CD4-positive, alpha-beta memory T cell (primary cell): ENCODE data around the gene SLC34A3. TPM values are rescaled to one million over a fixed set of nuclear protein-coding genes. Genes with fewer than 3 reads are reported as not detected.
A peak's percentile ranks its signal among the peaks of the same experiment; 100 is the strongest.

Source experiments
- CTCF ChIA-PET: fragments of 350-600 bp; sonication (Branson Sonifier 250); formaldehyde crosslinking; loops from one replicate; lab custom pipeline; 2021; ENCODE audit warnings: inconsistent platforms; ENCODE audit not compliant: partially characterized antibody; lab: Charles Lee
- POLR2A ChIA-PET: fragments of 350-600 bp; sonication (Branson Sonifier 250); formaldehyde crosslinking; loops from one replicate; lab custom pipeline; 2021; ENCODE audit not compliant: partially characterized antibody; lab: Charles Lee
- DNase-seq, 5 donors: peaks; one replicate each; pipeline versions ENCODE4 v3.0.0 to v3.0.0-alpha.2; 2020 to 2022; ENCODE audit warnings: mixed read lengths in 1 of 5
- H3K27ac ChIP-seq: one replicate; pipeline ENCODE4 v1.7.0; 2013; ENCODE audit warnings: low read depth, low read length
- H3K27me3 ChIP-seq: 2 replicates; pipeline ENCODE4 v1.7.0; 2013; ENCODE audit warnings: mild to moderate bottlenecking, low read length, moderate library complexity; ENCODE audit not compliant: insufficient read depth
- H3K36me3 ChIP-seq: 2 replicates; pipeline ENCODE4 v1.7.0; 2013; ENCODE audit warnings: mild to moderate bottlenecking, low read length, moderate library complexity; ENCODE audit not compliant: insufficient read depth
- H3K4me1 ChIP-seq: 2 replicates; pipeline ENCODE4 v1.7.0; 2013; ENCODE audit warnings: mild to moderate bottlenecking, low read length, moderate library complexity; ENCODE audit not compliant: insufficient read depth
- H3K4me3 ChIP-seq, 2 donors: one replicate each; pipeline ENCODE4 v1.7.0; 2013; ENCODE audit warnings: low read length in 2 of 2, mild to moderate bottlenecking in 1 of 2
- H3K9me3 ChIP-seq, 2 donors: one replicate each; pipeline ENCODE4 v1.7.0; 2013; ENCODE audit warnings: low read length in 2 of 2, control low read depth in 1 of 2; ENCODE audit not compliant: control insufficient read depth in 1 of 2
- H3K27ac Mint-ChIP-seq, 7 donors: one replicate each; pipeline ENCODE4 v1.8.0; 2020 to 2021; ENCODE audit warnings: mixed read lengths in 7 of 7, mild to moderate bottlenecking in 6 of 7, inconsistent platforms in 3 of 7, moderate library complexity in 3 of 7
- H3K27me3 Mint-ChIP-seq, 2 donors: one replicate each; pipeline ENCODE4 v1.8.0; 2020 to 2021; ENCODE audit warnings: mixed read lengths in 2 of 2
- H3K36me3 Mint-ChIP-seq, 2 donors: one replicate each; pipeline ENCODE4 v1.8.0; 2020 to 2021; ENCODE audit warnings: mixed read lengths in 2 of 2, inconsistent platforms in 1 of 2, mild to moderate bottlenecking in 1 of 2
- H3K4me1 Mint-ChIP-seq, 4 donors: one replicate each; pipeline ENCODE4 v1.8.0; 2020 to 2021; ENCODE audit warnings: mixed read lengths in 4 of 4, mild to moderate bottlenecking in 1 of 4
- H3K4me3 Mint-ChIP-seq, 8 donors: one replicate each; pipeline ENCODE4 v1.8.0; 2020 to 2021; ENCODE audit warnings: mixed read lengths in 8 of 8, mild to moderate bottlenecking in 7 of 8, moderate library complexity in 6 of 8, inconsistent platforms in 3 of 8
- H3K9me3 Mint-ChIP-seq, 8 donors: one replicate each; pipeline ENCODE4 v1.8.0; 2020 to 2021; ENCODE audit warnings: mixed read lengths in 8 of 8, mild to moderate bottlenecking in 5 of 8, inconsistent platforms in 3 of 8, moderate library complexity in 1 of 8
- intact Hi-C: fragments of 100-400 bp; cut with micrococcal nuclease; formaldehyde crosslinking; loops from one replicate; pipeline ENCODE4 v1.15.1; 2023
- polyA plus RNA-seq, 2 donors: library from polyadenylated mRNA; unstranded; fragments of 300-500 nt; fragmentation: Illumina TruSeq; gene quantifications; one replicate each; pipeline ENCODE4 v1.2.3, GENCODE V29; 2021
- total RNA-seq, 2 experiments: library from RNA; stranded (reverse); gene quantifications; one replicate each; pipeline ENCODE4 v1.2.3, GENCODE V29; 2021

Gene SLC34A3
- total and polyA plus RNA-seq, 4 experiments from 2014 or later, result not detected

DNA sequence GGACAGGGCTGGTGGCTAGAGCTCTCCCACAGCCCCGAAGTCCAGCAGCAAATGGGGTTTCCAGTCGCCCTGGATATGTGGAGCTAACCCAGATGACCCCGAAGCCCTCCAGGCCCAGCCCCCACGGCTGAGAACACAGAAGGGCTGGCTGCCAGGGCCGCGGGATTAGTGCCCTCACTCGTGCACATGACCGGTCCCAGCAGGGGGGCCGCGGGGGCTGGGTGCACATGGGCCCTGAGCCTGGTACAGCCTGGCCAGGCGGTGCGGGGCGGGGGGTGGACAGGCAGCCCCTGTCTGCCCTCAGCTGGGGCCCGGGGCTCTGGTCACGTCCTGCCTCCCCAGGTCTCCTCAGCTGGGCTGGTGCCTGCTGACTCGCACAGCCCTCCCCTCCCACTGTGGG, 36.3 kb upstream of the SLC34A3 start:
- peaks cover 2 to 22% (median 7%) of the 10 kb centered on the region in 4 donors for H3K4me1 Mint-ChIP-seq
- H3K36me3 Mint-ChIP-seq, result peaks cover 0 to 6% of the 10 kb centered on the region in 2 donors
- DNase-seq, result no peak
- no peak overlapping the region for H3K27ac Mint-ChIP-seq
- ChIA-PET POLR2A (no interaction called here), CTCF (no interaction called here)
- no peak overlapping the region for H3K4me3 ChIP-seq
- no peak overlapping the region for H3K4me3 Mint-ChIP-seq
- no peaks in the 10 kb centered on the region for H3K27me3 Mint-ChIP-seq
- H3K36me3 ChIP-seq, result peaks cover 6% of the 10 kb centered on the region
- no peaks in the 10 kb centered on the region for H3K9me3 Mint-ChIP-seq
- H3K27ac ChIP-seq, result no peak overlapping the region
- intact Hi-C loops, result no loop called here
- H3K4me1 ChIP-seq, result peaks cover 17% of the 10 kb centered on the region
- no peaks in the 10 kb centered on the region for H3K27me3 ChIP-seq
- H3K9me3 ChIP-seq, result no peaks in the 10 kb centered on the region

DNA sequence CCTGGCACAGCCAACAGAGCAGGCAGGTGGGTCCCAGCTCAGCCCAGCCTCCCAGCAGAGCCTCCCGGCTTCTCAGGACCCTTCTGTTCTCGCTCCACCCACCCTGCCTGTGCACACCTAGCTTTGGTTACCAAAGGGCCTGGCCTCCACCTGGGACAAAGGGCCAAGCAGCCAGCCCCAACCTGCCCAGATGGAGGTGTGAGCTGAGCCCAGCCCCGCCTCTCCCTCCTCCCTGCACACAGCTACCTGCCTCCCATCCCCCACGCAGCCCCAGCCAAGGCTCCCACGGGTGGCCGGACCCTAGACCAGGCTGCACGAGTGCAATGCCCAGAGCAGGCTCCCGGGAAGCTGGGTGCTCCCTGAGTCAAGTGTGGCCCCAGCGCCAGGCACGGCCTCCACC, 35.8 kb upstream of the SLC34A3 start:
- Histone ChIP-seq H3K4me3 (no peak overlapping the region), H3K27me3 (no peaks in the 10 kb centered on the region), H3K27ac (no peak overlapping the region), H3K4me1 (peaks cover 14% of the 10 kb centered on the region), H3K9me3 (no peaks in the 10 kb centered on the region), H3K36me3 (peaks cover 4% of the 10 kb centered on the region)
- H3K27me3 Mint-ChIP-seq, result no peaks in the 10 kb centered on the region
- CTCF ChIA-PET, result no interaction called here
- H3K27ac Mint-ChIP-seq, result peak overlapping the region in 1 of 7 donors; percentile 41
- peaks cover 0 to 16% (median 2%) of the 10 kb centered on the region in 4 donors for H3K4me1 Mint-ChIP-seq
- H3K36me3 Mint-ChIP-seq, result peaks cover 0 to 4% of the 10 kb centered on the region in 2 donors
- no peaks in the 10 kb centered on the region for H3K9me3 Mint-ChIP-seq
- H3K4me3 Mint-ChIP-seq, result peak overlapping the region in 1 of 8 donors; percentile 51
- intact Hi-C loops, result no loop called here
- DNase-seq, result no peak
- POLR2A ChIA-PET, result interaction anchor here (1.1 kb wide), 1 partner anchor 20 kb away, joined by 3 read pairs; no protein-coding TSS in a partner anchor

DNA sequence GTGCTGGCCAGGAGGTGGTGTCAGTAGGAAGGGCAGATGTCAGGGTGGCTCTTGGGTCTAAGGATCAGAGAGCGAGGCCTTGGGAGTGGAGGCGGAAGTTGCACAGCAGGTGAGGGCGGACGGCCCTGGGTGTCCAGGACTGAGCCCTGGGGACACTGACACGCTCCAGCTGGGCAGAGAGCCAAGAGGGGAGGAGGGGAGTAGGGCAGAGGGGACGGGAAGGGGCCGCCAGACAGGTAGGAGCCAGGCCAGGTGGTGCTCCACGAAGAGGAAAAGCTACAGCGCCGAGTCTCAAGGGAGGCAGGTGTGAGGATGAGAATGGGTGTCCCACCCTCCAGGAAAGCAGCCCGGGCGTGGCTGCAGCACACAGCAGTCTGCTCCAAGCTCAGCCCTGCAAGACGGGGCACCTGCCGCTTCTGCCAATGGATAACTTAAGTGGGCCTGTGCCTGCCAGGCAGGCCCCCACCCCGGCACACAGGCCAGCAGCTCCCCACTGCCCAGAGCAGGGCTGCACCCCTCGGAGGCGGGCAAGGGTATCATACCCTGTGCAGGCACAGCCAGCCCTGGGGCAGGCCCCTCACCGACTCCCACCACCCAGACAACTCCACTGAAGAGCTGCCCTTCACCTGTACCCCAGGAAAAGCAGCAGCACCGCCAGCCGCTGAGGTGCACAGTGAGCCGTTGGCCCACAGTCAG, 35.0 kb upstream of the SLC34A3 start:
- ChIA-PET POLR2A (interaction anchor here (1.1 kb wide), 1 partner anchor 20 kb away, joined by 3 read pairs; no protein-coding TSS in a partner anchor), CTCF (no interaction called here)
- intact Hi-C loops, result no loop called here
- no peaks in the 10 kb centered on the region for H3K27me3 ChIP-seq
- no peak for DNase-seq
- H3K27ac Mint-ChIP-seq, result no peak overlapping the region
- no peak overlapping the region for H3K27ac ChIP-seq
- no peaks in the 10 kb centered on the region for H3K9me3 Mint-ChIP-seq
- no peak overlapping the region for H3K4me3 ChIP-seq
- H3K27me3 Mint-ChIP-seq, result no peaks in the 10 kb centered on the region
- peaks cover 0 to 3% of the 10 kb centered on the region in 2 donors for H3K36me3 Mint-ChIP-seq
- no peaks in the 10 kb centered on the region for H3K36me3 ChIP-seq
- no peak overlapping the region for H3K4me3 Mint-ChIP-seq
- H3K4me1 ChIP-seq, result peaks cover 8% of the 10 kb centered on the region
- H3K9me3 ChIP-seq, result no peaks in the 10 kb centered on the region
- peaks cover 0 to 9% (median 2%) of the 10 kb centered on the region in 4 donors for H3K4me1 Mint-ChIP-seq

DNA sequence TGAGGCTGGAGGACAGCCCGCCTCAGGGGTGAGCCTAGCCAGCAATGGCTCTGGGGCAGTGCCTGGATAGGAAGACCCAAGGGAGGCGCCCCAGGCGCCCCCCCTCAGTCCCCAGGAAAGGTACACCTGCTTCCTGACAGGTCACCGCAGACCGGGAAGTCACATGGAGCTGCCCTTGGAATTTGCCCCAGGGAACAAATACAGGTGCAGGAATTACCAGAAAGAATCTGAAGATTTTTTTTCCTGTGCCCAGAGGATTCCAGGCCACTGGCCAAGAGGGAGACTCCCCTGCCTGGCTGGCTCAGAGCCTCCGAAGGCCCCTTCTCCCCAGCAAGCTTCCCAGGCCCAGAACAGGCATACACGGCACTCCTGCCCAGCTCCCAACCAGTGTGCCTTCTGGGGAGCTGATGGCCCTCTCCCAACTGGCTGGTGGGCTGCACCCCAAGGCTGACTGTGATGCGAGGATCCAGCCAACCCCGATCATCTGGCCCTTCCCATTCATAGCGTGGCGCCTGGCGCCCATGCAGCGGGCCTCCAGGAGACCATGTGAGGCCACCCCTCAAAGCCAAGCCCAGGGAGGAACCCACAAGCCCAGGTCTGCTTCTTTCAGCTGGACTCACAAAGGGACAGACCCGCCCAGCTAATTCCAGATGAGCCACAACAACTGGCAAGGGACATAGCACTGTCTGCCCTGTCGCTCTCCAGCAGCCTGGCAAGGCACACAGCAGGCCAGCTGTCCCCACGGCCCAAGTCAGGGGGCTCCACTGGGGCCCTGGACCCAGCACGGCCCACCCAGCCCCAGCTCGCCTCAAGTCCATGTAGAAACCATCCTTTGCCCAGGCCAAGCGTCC, 32.4 kb upstream of the SLC34A3 start:
- peaks cover 5 to 19% (median 14%) of the 10 kb centered on the region in 4 donors for H3K4me1 Mint-ChIP-seq
- no peaks in the 10 kb centered on the region for H3K9me3 Mint-ChIP-seq
- intact Hi-C loops, result no loop called here
- H3K27ac ChIP-seq, result no peak overlapping the region
- ChIA-PET CTCF (interaction anchor here (3.0 kb wide), 1 partner anchor 9 kb away, joined by 7 read pairs; the partner anchor contains the start of genes ANAPC2 and SSNA1), POLR2A (interaction anchor here (1.0 to 11.9 kb wide), 4 partner anchors 7 to 68 kb away, joined by 3 to 169 read pairs (median 5); partner anchors contain the start of genes ANAPC2, NDOR1, SSNA1 and TMEM203)
- H3K4me3 ChIP-seq, result no peak overlapping the region
- H3K36me3 Mint-ChIP-seq, result peaks cover 0 to 3% of the 10 kb centered on the region in 2 donors
- DNase-seq, result no peak
- H3K27me3 Mint-ChIP-seq, result no peaks in the 10 kb centered on the region
- no peaks in the 10 kb centered on the region for H3K27me3 ChIP-seq
- peak overlapping the region in 1 of 7 donors; percentile 63 for H3K27ac Mint-ChIP-seq
- no peaks in the 10 kb centered on the region for H3K36me3 ChIP-seq
- H3K9me3 ChIP-seq, result no peaks in the 10 kb centered on the region
- H3K4me3 Mint-ChIP-seq, result peak overlapping the region in 7 of 8 donors; percentile 2 to 66 (median 11)
- H3K4me1 ChIP-seq, result peaks cover 23% of the 10 kb centered on the region

DNA sequence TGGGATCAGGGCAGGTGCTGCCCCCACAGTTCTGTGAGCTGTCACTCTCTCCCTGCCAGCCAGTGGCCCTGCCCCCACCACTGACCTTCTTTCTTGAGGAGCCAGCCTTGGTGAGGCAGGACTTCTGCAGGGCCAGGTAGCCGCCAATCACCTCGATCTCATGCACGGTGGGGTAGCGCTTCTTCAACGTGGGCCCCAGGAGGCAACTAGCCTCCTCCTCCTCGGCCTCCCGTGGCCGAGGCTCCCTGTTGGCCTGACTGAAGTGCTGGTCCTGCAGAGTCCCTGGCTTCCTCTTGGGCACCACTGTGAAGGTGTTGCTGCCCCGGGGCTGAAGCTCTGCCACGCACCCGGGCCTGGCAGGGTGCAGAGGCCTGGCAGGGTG, 31.8 kb upstream of the SLC34A3 start:
- intact Hi-C loops, result no loop called here

DNA sequence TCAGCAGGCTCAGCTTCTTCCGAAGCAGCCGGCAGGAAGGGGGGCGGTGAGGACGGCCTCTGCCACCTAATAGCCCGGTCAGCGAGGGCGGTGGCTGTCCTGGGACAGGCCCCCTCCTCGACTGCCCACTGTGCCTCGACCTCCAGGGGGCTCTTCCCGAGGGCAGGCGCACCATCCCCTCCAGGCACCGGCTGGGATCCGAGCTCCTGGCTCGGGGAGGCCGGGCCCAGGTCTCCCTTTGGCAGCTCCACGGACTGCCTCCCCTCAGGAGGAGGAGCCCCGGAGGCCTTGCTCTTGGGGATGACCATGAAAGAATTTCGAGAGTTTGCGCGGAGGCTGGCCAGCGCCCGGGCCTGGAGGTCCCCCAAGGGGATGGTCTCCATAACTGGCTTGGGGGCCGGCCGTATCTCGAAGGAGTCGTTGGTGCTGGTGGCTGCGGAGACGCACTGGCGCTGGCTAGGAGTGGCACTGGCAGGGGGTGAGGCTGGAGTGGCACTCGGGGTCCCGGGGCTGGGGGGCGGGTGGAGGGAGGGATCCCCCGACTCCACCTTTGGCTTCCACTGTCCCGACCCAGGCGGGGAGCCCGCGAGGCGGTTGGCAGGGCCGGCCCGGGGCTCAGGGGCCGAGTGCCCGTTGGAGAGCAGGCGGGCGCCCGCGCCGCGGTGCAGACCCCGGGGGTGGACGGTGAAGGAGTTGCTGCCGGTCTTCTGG, 31.1 kb upstream of the SLC34A3 start:
- Histone ChIP-seq H3K9me3 (no peaks in the 10 kb centered on the region), H3K27ac (no peak overlapping the region), H3K4me3 (no peak overlapping the region), H3K27me3 (no peaks in the 10 kb centered on the region), H3K36me3 (no peaks in the 10 kb centered on the region), H3K4me1 (peaks cover 36% of the 10 kb centered on the region)
- no peaks in the 10 kb centered on the region for H3K27me3 Mint-ChIP-seq
- DNase-seq, result no peak
- H3K27ac Mint-ChIP-seq, result peak overlapping the region in 1 of 7 donors; percentile 37
- peak overlapping the region in 7 of 8 donors; percentile 62 to 81 (median 77) for H3K4me3 Mint-ChIP-seq
- peaks cover 9 to 27% (median 20%) of the 10 kb centered on the region in 4 donors for H3K4me1 Mint-ChIP-seq
- H3K36me3 Mint-ChIP-seq, result peaks cover 0 to 3% of the 10 kb centered on the region in 2 donors
- ChIA-PET CTCF (interaction anchor here (3.0 kb wide), 1 partner anchor 10 kb away, joined by 7 read pairs; the partner anchor contains the start of genes ANAPC2 and SSNA1), POLR2A (interaction anchor here (1.4 to 11.9 kb wide), 2 partner anchors 10 to 70 kb away, joined by 6 to 169 read pairs; partner anchors contain the start of genes ANAPC2 and SSNA1)
- H3K9me3 Mint-ChIP-seq, result no peaks in the 10 kb centered on the region
- intact Hi-C loops, result loop anchor here (1.0 to 2.0 kb wide), 4 partner anchors 11 to 71 kb away; partner anchors contain the start of genes ANAPC2, SSNA1 and TUBB4B

More for the DNA sequence above, 31.8 kb upstream of the SLC34A3 start:
- Mint-ChIP-seq H3K4me3 (peak overlapping the region in 5 of 8 donors; percentile 5 to 66 (median 11)), H3K9me3 (no peaks in the 10 kb centered on the region), H3K27ac (peak overlapping the region in 1 of 7 donors; percentile 63), H3K36me3 (peaks cover 0 to 3% of the 10 kb centered on the region in 2 donors), H3K4me1 (peaks cover 5 to 21% (median 16%) of the 10 kb centered on the region in 4 donors), H3K27me3 (no peaks in the 10 kb centered on the region)
- Histone ChIP-seq H3K4me3 (no peak overlapping the region), H3K36me3 (no peaks in the 10 kb centered on the region), H3K4me1 (peaks cover 29% of the 10 kb centered on the region), H3K27ac (no peak overlapping the region), H3K27me3 (no peaks in the 10 kb centered on the region), H3K9me3 (no peaks in the 10 kb centered on the region)
- ChIA-PET POLR2A (interaction anchor here (1.0 to 11.9 kb wide), 3 partner anchors 10 to 69 kb away, joined by 4 to 169 read pairs (median 6); partner anchors contain the start of genes ANAPC2, SSNA1 and TUBB4B), CTCF (interaction anchor here (3.0 kb wide), 1 partner anchor 10 kb away, joined by 7 read pairs; the partner anchor contains the start of genes ANAPC2 and SSNA1)
- no peak for DNase-seq
